Stomach (tissue), 9 donors: ENCODE results near the gene LINGO4. TPM values are rescaled to one million over a fixed set of nuclear protein-coding genes. Genes with fewer than 3 reads are reported as not detected.
A peak's percentile ranks its signal among the peaks of the same experiment; 100 is the strongest.

Experiments used
- DNase-seq, 2 donors: peaks; one replicate each; pipeline versions ENCODE4 v3.0.0 to v3.0.0-alpha.2; 2013 to 2019
- H3K27ac ChIP-seq, 5 donors: fragments of 200-600 bp in 4 of 5; sonication (generic) in 4 of 5; one replicate each; pipeline ENCODE4 v1.5.1; 2013 to 2019; ENCODE audit warnings: mild to moderate bottlenecking in 1 of 5, moderate library complexity in 1 of 5
- H3K27me3 ChIP-seq, 3 donors: fragments of 200-600 bp; sonication (generic); one replicate each; pipeline ENCODE4 v1.5.1; 2017 to 2019; ENCODE audit warnings: mixed run types in 1 of 3
- H3K36me3 ChIP-seq, 4 donors: fragments of 200-600 bp; sonication (generic); 1 replicate in 3 of 4; 2 replicates in 1 of 4; pipeline ENCODE4 v1.5.1; 2016 to 2019
- H3K4me1 ChIP-seq, 4 donors: fragments of 200-600 bp; sonication (generic); one replicate each; pipeline ENCODE4 v1.5.1; 2016 to 2019
- H3K4me3 ChIP-seq, 4 donors: fragments of 200-600 bp; sonication (generic) in 3 of 4; one replicate each; pipeline ENCODE4 v1.5.1; 2016 to 2019; ENCODE audit warnings: mild to moderate bottlenecking in 1 of 4
- H3K9me3 ChIP-seq, 4 donors: fragments of 200-600 bp; sonication (generic); one replicate each; pipeline ENCODE4 v1.5.1; 2016 to 2019
- EP300 ChIP-seq: sonication (generic); formaldehyde crosslinking; IDR thresholded peaks from one replicate; pipeline ENCODE4 v1.6.1; 2017; ENCODE audit warnings: antibody characterized with exemption
- POLR2A ChIP-seq, 4 donors: fragments of 450-650 bp; IDR thresholded peaks; one replicate each; pipeline ENCODE4 v1.6.1; 2016; ENCODE audit warnings: antibody characterized with exemption in 4 of 4, control low read depth in 2 of 4, mild to moderate bottlenecking in 1 of 4, moderate library complexity in 1 of 4
- POLR2AphosphoS5 ChIP-seq, 3 donors: sonication (generic); formaldehyde crosslinking; IDR thresholded peaks; one replicate each; pipeline ENCODE4 v1.6.1; 2016; ENCODE audit warnings: antibody characterized with exemption in 3 of 3
- WGBS, 5 donors: extraction: QIAGEN DNeasy Blood & Tissue Kit in 3 of 5; methylation state at CpG; one replicate each; pipeline versions ENCODE4 v1.1.5 to v1.1.7; 2013 to 2018; 5-methylcytosine and 5-hydroxymethylcytosine counted together
- intact Hi-C: fragments of 100-400 bp; cut with DNase I; formaldehyde crosslinking; loops from one replicate; pipeline ENCODE4 v1.15.1; 2023; ENCODE audit warnings: low total_unique reads
- polyA plus RNA-seq, 3 donors: library from polyadenylated mRNA; stranded (reverse); fragments of 200-250 nt; gene quantifications; one replicate each; pipeline ENCODE4 v1.2.3, GENCODE V29; 2013
- total RNA-seq, 5 donors: library from RNA; depleted of rRNA; stranded (reverse); fragments of >200 nt; gene quantifications; one replicate each; pipeline versions ENCODE4 v1.1.0 to v1.2.3, GENCODE V29; 2014 to 2016
- TF ChIP-seq, protein P1 (sequence below), 7 experiments: fragments of 450-650 bp in 4 of 7; fragments of 200-600 bp in 3 of 7; sonication (generic) in 3 of 7; IDR thresholded peaks; one replicate each; pipeline ENCODE4 v1.5.1; 2016 to 2019; ENCODE audit warnings: antibody characterized with exemption in 7 of 7, control low read depth in 2 of 7, mild to moderate bottlenecking in 1 of 7
- donor health status: healthy with polysubstance abuse.
- donor health status: Bipolar disorder and iron deficiency.
- donor health status: healthy.

The LINGO4 gene
- total and polyA plus RNA-seq, 8 donors, result 0.06 to 3.2 TPM; not detected in 6

DNA sequence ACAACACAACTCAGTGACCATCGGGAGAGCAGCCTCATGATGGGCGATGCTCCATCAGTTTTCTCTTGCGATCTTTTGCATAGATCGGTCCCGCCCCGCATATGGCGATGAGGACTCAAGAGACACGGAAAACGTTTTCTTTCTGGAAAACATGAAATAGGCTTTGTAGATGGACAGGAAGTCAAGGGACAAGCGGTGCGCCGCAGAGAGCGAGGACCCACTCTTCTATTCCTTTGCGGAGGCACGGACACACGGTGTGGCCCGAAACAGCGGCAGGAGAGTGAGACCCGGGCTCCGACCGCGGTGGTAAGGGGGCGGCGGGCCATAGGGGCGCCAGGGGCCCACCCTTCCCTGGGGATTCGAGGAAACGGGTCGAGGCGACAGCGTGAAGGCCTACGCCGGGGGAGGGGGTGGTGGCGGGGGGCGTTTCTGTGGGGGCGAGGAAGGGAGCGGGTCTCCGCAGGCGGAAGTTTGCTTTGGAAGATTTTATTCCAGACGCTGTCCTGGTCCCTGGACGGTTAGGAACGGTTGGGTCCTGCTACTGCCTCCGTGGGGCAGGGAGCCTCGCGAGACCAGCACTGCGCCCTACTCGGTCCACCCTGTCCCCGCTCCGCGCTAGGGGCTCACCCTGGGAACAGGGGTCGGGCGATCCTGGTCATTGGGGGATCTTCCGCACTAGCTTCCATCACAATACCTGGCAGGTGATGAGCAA, 14.1 kb downstream of the LINGO4 start:
- TF ChIP-seq POLR2A (IDR thresholded peaks at IDR 0.05) (no peak), POLR2AphosphoS5 (IDR thresholded peaks at IDR 0.05) (no peak), EP300 (no peak)
- TF ChIP-seq, protein P1, sequence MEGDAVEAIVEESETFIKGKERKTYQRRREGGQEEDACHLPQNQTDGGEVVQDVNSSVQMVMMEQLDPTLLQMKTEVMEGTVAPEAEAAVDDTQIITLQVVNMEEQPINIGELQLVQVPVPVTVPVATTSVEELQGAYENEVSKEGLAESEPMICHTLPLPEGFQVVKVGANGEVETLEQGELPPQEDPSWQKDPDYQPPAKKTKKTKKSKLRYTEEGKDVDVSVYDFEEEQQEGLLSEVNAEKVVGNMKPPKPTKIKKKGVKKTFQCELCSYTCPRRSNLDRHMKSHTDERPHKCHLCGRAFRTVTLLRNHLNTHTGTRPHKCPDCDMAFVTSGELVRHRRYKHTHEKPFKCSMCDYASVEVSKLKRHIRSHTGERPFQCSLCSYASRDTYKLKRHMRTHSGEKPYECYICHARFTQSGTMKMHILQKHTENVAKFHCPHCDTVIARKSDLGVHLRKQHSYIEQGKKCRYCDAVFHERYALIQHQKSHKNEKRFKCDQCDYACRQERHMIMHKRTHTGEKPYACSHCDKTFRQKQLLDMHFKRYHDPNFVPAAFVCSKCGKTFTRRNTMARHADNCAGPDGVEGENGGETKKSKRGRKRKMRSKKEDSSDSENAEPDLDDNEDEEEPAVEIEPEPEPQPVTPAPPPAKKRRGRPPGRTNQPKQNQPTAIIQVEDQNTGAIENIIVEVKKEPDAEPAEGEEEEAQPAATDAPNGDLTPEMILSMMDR (IDR thresholded peaks at IDR 0.05), result no peak
- WGBS, 5 donors, result 0 to 1% (median 1%) methylated on average over 28 to 52 of the region's 52 CpGs
- H3K27ac ChIP-seq, result peak overlapping the region; percentile 16 to 77 (median 68)
- peaks cover 13 to 30% (median 20%) of the 10 kb centered on the region in 4 donors for H3K4me1 ChIP-seq
- intact Hi-C loops, result no loop called here
- H3K9me3 ChIP-seq, result no peaks in the 10 kb centered on the region
- H3K4me3 ChIP-seq, result peak overlapping the region; percentile 71 to 94 (median 78)
- no peaks in the 10 kb centered on the region for H3K27me3 ChIP-seq
- peak in 1 of 2 donors; percentile 41 for DNase-seq
- H3K36me3 ChIP-seq, result peaks cover 0 to 6% (median 0%) of the 10 kb centered on the region in 4 donors

DNA sequence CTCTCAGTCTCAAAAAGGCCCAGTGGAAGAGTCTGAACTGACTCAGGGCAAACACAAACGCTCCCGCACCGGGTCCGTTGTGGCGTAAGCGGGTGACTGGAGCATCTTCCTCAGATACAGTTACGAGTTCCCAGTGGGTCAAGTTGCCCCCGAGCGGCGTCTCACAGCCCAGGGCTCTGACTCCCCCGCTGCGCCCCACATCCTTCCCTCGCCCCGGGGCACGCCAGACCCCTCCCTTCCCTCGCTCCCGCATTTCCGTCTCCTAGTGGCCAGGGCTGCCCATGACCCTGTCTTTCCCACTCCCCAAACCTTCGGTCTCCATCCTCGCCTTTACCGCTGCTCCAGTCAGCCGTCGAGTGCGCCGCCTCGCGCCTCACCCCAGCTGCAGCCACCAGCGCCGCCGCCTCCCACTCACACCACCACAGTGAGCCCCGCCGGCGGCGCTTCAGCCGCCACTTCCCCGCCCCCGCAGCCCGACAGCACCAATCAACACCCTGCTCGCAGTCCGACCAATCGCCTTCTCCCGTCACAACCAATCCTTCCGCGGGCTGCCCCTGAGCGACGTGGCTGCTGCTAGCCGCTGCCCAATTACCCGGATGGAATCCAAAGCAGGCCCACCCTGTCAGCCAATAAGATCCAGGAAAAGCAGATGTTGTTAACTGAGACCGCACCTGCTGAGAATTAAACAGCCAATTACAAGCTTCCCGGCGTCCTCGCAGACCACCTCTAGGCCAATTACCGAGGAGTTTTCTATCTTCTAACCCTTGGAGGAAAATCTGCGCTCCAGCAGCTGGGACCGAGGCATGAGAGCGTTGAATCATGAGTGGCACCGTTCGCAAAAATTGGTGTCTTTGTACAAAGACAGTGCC, 14.9 kb downstream of the LINGO4 start, which contains the start of gene TDRKH:
TSS of gene TDRKH (minus strand) at position 430 of the 869 bp plus-strand sequence. CDS start 7,478 bp downstream, outside the sequence.
- peak; percentile 98 to 99 for DNase-seq
- 0 to 1% (median 0%) methylated on average over 44 to 58 of the region's 58 CpGs for WGBS, 5 donors
- H3K27ac ChIP-seq, result peak within 1 kb of the TSS; percentile 41 to 77 (median 68)
- intact Hi-C loops, result no loop called here
- peak within 1 kb of the TSS; percentile 71 to 94 (median 78) for H3K4me3 ChIP-seq
- peaks cover 0 to 6% (median 0%) of the 10 kb centered on the region in 4 donors for H3K36me3 ChIP-seq
- H3K27me3 ChIP-seq, result no peaks in the 10 kb centered on the region
- TF ChIP-seq POLR2A (IDR thresholded peaks at IDR 0.05) (peak in 1 of 4 donors; percentile 70), POLR2AphosphoS5 (IDR thresholded peaks at IDR 0.05) (peak; percentile 34 to 65 (median 56)), EP300 (no peak)
- TF ChIP-seq, protein P1 (IDR thresholded peaks at IDR 0.05), result peak in 2 of 7 experiments; percentile 12 to 29
- H3K9me3 ChIP-seq, result no peaks in the 10 kb centered on the region
- peaks cover 13 to 30% (median 20%) of the 10 kb centered on the region in 4 donors for H3K4me1 ChIP-seq

DNA sequence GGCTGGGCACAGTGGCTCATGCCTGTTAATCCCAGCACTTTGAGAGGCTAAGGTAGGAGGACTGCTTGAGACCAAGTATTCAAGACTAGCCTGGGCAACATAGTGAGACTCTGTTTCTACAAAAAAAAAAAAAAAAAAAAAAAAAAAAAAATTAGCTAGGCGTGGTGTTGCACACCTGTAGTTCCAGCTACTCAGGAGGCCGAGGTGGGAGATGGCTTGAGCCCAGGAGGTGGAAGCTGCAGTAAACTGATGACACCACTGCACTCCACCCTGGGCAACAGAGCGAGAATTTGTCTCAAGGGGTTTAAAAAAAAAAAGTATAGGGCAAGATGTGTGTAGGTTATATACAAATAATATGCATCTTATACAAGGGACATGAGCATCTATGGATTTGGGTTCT, 17.5 kb downstream of the LINGO4 start:
- Histone ChIP-seq H3K4me3 (no peak overlapping the region), H3K9me3 (no peaks in the 10 kb centered on the region), H3K27me3 (no peaks in the 10 kb centered on the region), H3K27ac (no peak overlapping the region), H3K36me3 (peaks cover 0 to 1% (median 0%) of the 10 kb centered on the region in 4 donors), H3K4me1 (peaks cover 13 to 30% (median 20%) of the 10 kb centered on the region in 4 donors)
- no peak for DNase-seq
- TF ChIP-seq POLR2AphosphoS5 (IDR thresholded peaks at IDR 0.05), result no peak
- TF ChIP-seq, protein P1 (IDR thresholded peaks at IDR 0.05), result no peak
- no peak for TF ChIP-seq POLR2A (IDR thresholded peaks at IDR 0.05)
- no peak for TF ChIP-seq EP300
- 76 to 85% (median 83%) methylated on average over 3 of the region's 3 CpGs for WGBS, 5 donors
- intact Hi-C loops, result no loop called here

DNA sequence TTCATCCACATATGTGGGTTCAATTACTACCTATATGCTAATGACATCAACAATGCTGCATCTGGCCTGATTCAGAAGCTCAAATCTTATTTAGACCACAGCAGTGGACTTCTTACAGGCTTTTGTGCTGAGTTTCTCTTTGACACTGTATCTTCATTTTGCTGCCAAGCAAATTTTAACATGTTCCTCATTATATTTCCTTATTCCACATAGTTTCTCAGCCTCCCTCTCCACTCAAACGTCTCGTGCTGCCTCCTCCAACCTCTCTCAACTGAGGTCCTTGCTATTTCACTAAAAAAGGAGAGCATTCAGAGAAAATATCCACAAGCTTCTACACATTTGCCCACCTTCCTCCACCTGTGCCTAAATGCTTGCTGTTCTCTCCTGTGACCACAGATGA, 21.4 kb downstream of the LINGO4 start:
- TF ChIP-seq EP300 (no peak), POLR2AphosphoS5 (IDR thresholded peaks at IDR 0.05) (no peak), POLR2A (IDR thresholded peaks at IDR 0.05) (no peak)
- TF ChIP-seq, protein P1 (IDR thresholded peaks at IDR 0.05), result no peak
- no peak overlapping the region for H3K4me3 ChIP-seq
- H3K4me1 ChIP-seq, result no peaks in the 10 kb centered on the region
- DNase-seq, result no peak
- H3K27me3 ChIP-seq, result no peaks in the 10 kb centered on the region
- H3K36me3 ChIP-seq, result peaks cover 0 to 37% (median 24%) of the 10 kb centered on the region in 4 donors
- no peaks in the 10 kb centered on the region for H3K9me3 ChIP-seq
- no peak overlapping the region for H3K27ac ChIP-seq
- 74 to 85% (median 79%) methylated on average over 2 of the region's 2 CpGs for WGBS, 5 donors
- intact Hi-C loops, result no loop called here
